H9 (cell line): ENCODE data around the gene PLXNB2. TPM values are rescaled to one million over a fixed set of nuclear protein-coding genes. Genes with fewer than 3 reads are reported as not detected.

ENCODE experiments used
- DNase-seq: peaks from one replicate; pipeline ENCODE4 v3.0.0-alpha.2; 2017
- H2AFZ ChIP-seq: one replicate; pipeline ENCODE4 v1.6.1; 2013; ENCODE audit warnings: mild to moderate bottlenecking, low read length, control low read depth, moderate library complexity
- H2AK5ac ChIP-seq: 2 replicates; pipeline ENCODE4 v1.6.1; 2013; ENCODE audit warnings: low read length, control low read depth, mixed read lengths; ENCODE audit not compliant: insufficient read length
- H2BK120ac ChIP-seq: one replicate; pipeline ENCODE4 v1.6.1; 2013; ENCODE audit warnings: low read depth, mild to moderate bottlenecking, low read length, control low read depth, inconsistent platforms; ENCODE audit not compliant: poor library complexity, severe bottlenecking
- H2BK12ac ChIP-seq: 2 replicates; pipeline ENCODE4 v1.6.1; 2013; ENCODE audit warnings: low read length, control low read depth, mixed read lengths, low read depth; ENCODE audit not compliant: insufficient read length
- H2BK15ac ChIP-seq: 2 replicates; pipeline ENCODE4 v1.6.1; 2013; ENCODE audit warnings: low read depth, low read length, control low read depth
- H2BK20ac ChIP-seq: one replicate; pipeline ENCODE4 v1.6.1; 2013; ENCODE audit warnings: low read depth, mild to moderate bottlenecking, low read length, control low read depth, inconsistent platforms; ENCODE audit not compliant: poor library complexity, severe bottlenecking
- H2BK5ac ChIP-seq: 2 replicates; pipeline ENCODE4 v1.6.1; 2013; ENCODE audit warnings: low read length, control low read depth, mixed read lengths; ENCODE audit not compliant: insufficient read length
- H3K14ac ChIP-seq: 2 replicates; pipeline ENCODE4 v1.6.1; 2013; ENCODE audit warnings: low read length, control low read depth; ENCODE audit not compliant: insufficient read depth
- H3K18ac ChIP-seq: 2 replicates; pipeline ENCODE4 v1.6.1; 2013; ENCODE audit warnings: low read depth, mild to moderate bottlenecking, mixed read lengths, low read length, control low read depth; ENCODE audit not compliant: insufficient read length
- H3K23ac ChIP-seq: 2 replicates; pipeline ENCODE4 v1.6.1; 2013; ENCODE audit warnings: low read length, control low read depth, mixed read lengths, low read depth; ENCODE audit not compliant: insufficient read length
- H3K23me2 ChIP-seq: 2 replicates; pipeline ENCODE4 v1.6.1; 2013; ENCODE audit warnings: low read depth, mild to moderate bottlenecking, mixed read lengths, low read length, control low read depth; ENCODE audit not compliant: insufficient read length, poor library complexity, severe bottlenecking
- H3K27ac ChIP-seq: 2 replicates; pipeline ENCODE4 v1.5.1; 2013; ENCODE audit warnings: low read length, control low read depth, mixed read lengths, low read depth; ENCODE audit not compliant: insufficient read length
- H3K27me3 ChIP-seq: 2 replicates; pipeline ENCODE4 v1.6.1; 2013; ENCODE audit warnings: low read length, control low read depth, inconsistent platforms; ENCODE audit not compliant: insufficient read depth
- H3K4ac ChIP-seq: 2 replicates; pipeline ENCODE4 v1.6.1; 2013; ENCODE audit warnings: low read depth, mild to moderate bottlenecking, control low read depth, inconsistent platforms, low read length, moderate library complexity
- H3K4me1 ChIP-seq: 2 replicates; pipeline ENCODE4 v1.6.1; 2013; ENCODE audit warnings: low read length, control low read depth, inconsistent platforms; ENCODE audit not compliant: insufficient read depth
- H3K4me2 ChIP-seq: 2 replicates; pipeline ENCODE4 v1.6.1; 2013; ENCODE audit warnings: low read length, control low read depth, mixed read lengths; ENCODE audit not compliant: insufficient read length, insufficient read depth
- H3K56ac ChIP-seq: 2 replicates; pipeline ENCODE4 v1.6.1; 2013; ENCODE audit warnings: low read depth, mild to moderate bottlenecking, mixed read lengths, low read length, control low read depth; ENCODE audit not compliant: insufficient read length
- H3K79me1 ChIP-seq: 2 replicates; pipeline ENCODE4 v1.6.1; 2013; ENCODE audit warnings: low read depth, mild to moderate bottlenecking, moderate library complexity, low read length, control low read depth, inconsistent platforms; ENCODE audit not compliant: insufficient read depth, poor library complexity, severe bottlenecking
- H3K79me2 ChIP-seq: 2 replicates; pipeline ENCODE4 v1.6.1; 2013; ENCODE audit warnings: low read length, control low read depth, inconsistent platforms; ENCODE audit not compliant: insufficient read depth
- H3K9ac ChIP-seq: 2 replicates; pipeline ENCODE4 v1.6.1; 2013; ENCODE audit warnings: low read length, control low read depth, mixed read lengths; ENCODE audit not compliant: insufficient read length; ENCODE audit errors: extremely low read depth
- H3K9me3 ChIP-seq: one replicate; pipeline ENCODE4 v1.6.1; 2013; ENCODE audit warnings: low read depth, low read length, inconsistent platforms; ENCODE audit not compliant: control insufficient read depth
- H3T11ph ChIP-seq: one replicate; pipeline ENCODE4 v1.6.1; 2013; ENCODE audit warnings: mild to moderate bottlenecking, low read length, control low read depth, inconsistent platforms
- H4K20me1 ChIP-seq: one replicate; pipeline ENCODE4 v1.6.1; 2013; ENCODE audit not compliant: control insufficient read depth, insufficient read length, insufficient read depth
- H4K5ac ChIP-seq: 2 replicates; pipeline ENCODE4 v1.6.1; 2013; ENCODE audit warnings: low read depth, mild to moderate bottlenecking, mixed read lengths, low read length, control low read depth; ENCODE audit not compliant: insufficient read length
- H4K8ac ChIP-seq: replicated peaks from 2 replicates; pipeline ENCODE4 v1.6.1; 2013; ENCODE audit warnings: low read length, control low read depth, mixed read lengths, low read depth; ENCODE audit not compliant: insufficient read length
- H4K91ac ChIP-seq: 2 replicates; pipeline ENCODE4 v1.6.1; 2013; ENCODE audit warnings: low read depth, mild to moderate bottlenecking, moderate library complexity, mixed read lengths, low read length, control low read depth; ENCODE audit not compliant: insufficient read length
- H3K27ac Mint-ChIP-seq, 3 experiments: 2 replicates in 2 of 3; 3 replicates in 1 of 3; pipeline ENCODE4 v1.8.0; 2020 to 2021; ENCODE audit warnings: mixed read lengths in 3 of 3, mild to moderate bottlenecking in 1 of 3, moderate library complexity in 1 of 3
- H3K27me3 Mint-ChIP-seq: 2 replicates; pipeline ENCODE4 v1.8.0; 2021; ENCODE audit warnings: low read depth, mild to moderate bottlenecking, moderate library complexity, mixed read lengths
- H3K36me3 Mint-ChIP-seq, 3 experiments: 2 replicates in 2 of 3; 3 replicates in 1 of 3; pipeline ENCODE4 v1.8.0; 2020 to 2021; ENCODE audit warnings: low read depth in 3 of 3, mixed read lengths in 3 of 3; ENCODE audit not compliant: insufficient read depth in 1 of 3
- H3K4me1 Mint-ChIP-seq, 2 experiments: 2 replicates each; pipeline ENCODE4 v1.8.0; 2020; ENCODE audit warnings: mixed read lengths in 2 of 2
- H3K4me3 Mint-ChIP-seq, 2 experiments: 2 replicates in 1 of 2; 3 replicates in 1 of 2; pipeline ENCODE4 v1.8.0; 2020 to 2021; ENCODE audit warnings: mild to moderate bottlenecking in 2 of 2, mixed read lengths in 2 of 2, moderate library complexity in 1 of 2
- H3K9me3 Mint-ChIP-seq, 2 experiments: 2 replicates in 1 of 2; 3 replicates in 1 of 2; pipeline ENCODE4 v1.8.0; 2020; ENCODE audit warnings: mild to moderate bottlenecking in 2 of 2, mixed read lengths in 2 of 2, moderate library complexity in 1 of 2
- WGBS: extraction: QIAGEN DNeasy Blood & Tissue Kit; methylation state at CpG from one replicate; pipeline ENCODE4 v1.1.7; 2013; ENCODE audit warnings: missing lambda C conversion rate, low lambda C conversion rate, mixed read lengths; ENCODE audit not compliant: insufficient read length; ENCODE audit errors: extremely low coverage; 5-methylcytosine and 5-hydroxymethylcytosine counted together
- total RNA-seq: library from RNA; stranded (reverse); gene quantifications from 2 replicates; pipeline ENCODE4 v1.2.1, GENCODE V29; 2021
- TF ChIP-seq, protein P1 (sequence below): fragments of 200-600 bp; sonication (generic); conservative IDR thresholded peaks from 3 replicates; pipeline ENCODE4 v1.8.0; 2021; ENCODE audit warnings: antibody characterized with exemption, mild to moderate bottlenecking

PLXNB2 gene
- total RNA-seq, 1 experiment from 2014 or later: 87.6 TPM

GRCh38 chr22:50303515-50303847, 4.0 kb downstream of the PLXNB2 start:
- Histone ChIP-seq H3K4ac (no peak overlapping the region), H4K20me1 (no peaks in the 10 kb centered on the region), H3T11ph (no peak overlapping the region), H3K79me1 (no peaks in the 10 kb centered on the region), H3K4me1 (no peaks in the 10 kb centered on the region), H3K23ac (no peak overlapping the region), H2AK5ac (no peak overlapping the region), H4K91ac (no peak overlapping the region), H3K56ac (no peak overlapping the region), H4K8ac (no peak overlapping the region), H3K14ac (no peak overlapping the region; the same call in 1 of the 2 replicates), H3K27me3 (no peaks in the 10 kb centered on the region), H2BK5ac (no peak overlapping the region), H3K23me2 (peaks cover 11% of the 10 kb centered on the region), H3K27ac (no peak overlapping the region), H2BK120ac (no peak overlapping the region), H3K18ac (no peak overlapping the region), H4K5ac (no peak overlapping the region), H2AFZ (no peak overlapping the region), H3K9ac (no peak overlapping the region), H3K9me3 (no peaks in the 10 kb centered on the region), H2BK15ac (no peak overlapping the region), H3K4me2 (no peak overlapping the region), H2BK20ac (no peak overlapping the region), H2BK12ac (no peak overlapping the region), H3K79me2 (no peaks in the 10 kb centered on the region)
- H3K27ac Mint-ChIP-seq: no peak overlapping the region
- H3K36me3 Mint-ChIP-seq: no peaks in the 10 kb centered on the region
- TF ChIP-seq, protein P1, sequence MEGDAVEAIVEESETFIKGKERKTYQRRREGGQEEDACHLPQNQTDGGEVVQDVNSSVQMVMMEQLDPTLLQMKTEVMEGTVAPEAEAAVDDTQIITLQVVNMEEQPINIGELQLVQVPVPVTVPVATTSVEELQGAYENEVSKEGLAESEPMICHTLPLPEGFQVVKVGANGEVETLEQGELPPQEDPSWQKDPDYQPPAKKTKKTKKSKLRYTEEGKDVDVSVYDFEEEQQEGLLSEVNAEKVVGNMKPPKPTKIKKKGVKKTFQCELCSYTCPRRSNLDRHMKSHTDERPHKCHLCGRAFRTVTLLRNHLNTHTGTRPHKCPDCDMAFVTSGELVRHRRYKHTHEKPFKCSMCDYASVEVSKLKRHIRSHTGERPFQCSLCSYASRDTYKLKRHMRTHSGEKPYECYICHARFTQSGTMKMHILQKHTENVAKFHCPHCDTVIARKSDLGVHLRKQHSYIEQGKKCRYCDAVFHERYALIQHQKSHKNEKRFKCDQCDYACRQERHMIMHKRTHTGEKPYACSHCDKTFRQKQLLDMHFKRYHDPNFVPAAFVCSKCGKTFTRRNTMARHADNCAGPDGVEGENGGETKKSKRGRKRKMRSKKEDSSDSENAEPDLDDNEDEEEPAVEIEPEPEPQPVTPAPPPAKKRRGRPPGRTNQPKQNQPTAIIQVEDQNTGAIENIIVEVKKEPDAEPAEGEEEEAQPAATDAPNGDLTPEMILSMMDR: no peak
- H3K4me1 Mint-ChIP-seq: peaks cover 14 to 31% of the 10 kb centered on the region in 2 experiments
- no peak overlapping the region for H3K4me3 Mint-ChIP-seq
- H3K27me3 Mint-ChIP-seq: peaks cover 4% of the 10 kb centered on the region; the same call in 1 of the 2 replicates
- H3K9me3 Mint-ChIP-seq: no peaks in the 10 kb centered on the region
- no peak for DNase-seq
- no CpG with 5 or more reads among the region's 7 CpGs for WGBS
